HUES48 (cell line): Measurements from ENCODE around the gene LMO4.

ENCODE experiments used
- H3K27ac ChIP-seq: one replicate; pipeline ENCODE4 v1.7.0; 2013; ENCODE audit warnings: low read depth, low read length, inconsistent platforms
- H3K27me3 ChIP-seq: 2 replicates; pipeline ENCODE4 v1.6.1; 2013; ENCODE audit warnings: mild to moderate bottlenecking, low read length; ENCODE audit not compliant: control insufficient read depth, insufficient read depth
- H3K36me3 ChIP-seq: 2 replicates; pipeline ENCODE4 v1.6.1; 2013; ENCODE audit warnings: low read length; ENCODE audit not compliant: control insufficient read depth, insufficient read depth
- H3K4me1 ChIP-seq: 2 replicates; pipeline ENCODE4 v1.6.1; 2013; ENCODE audit warnings: mild to moderate bottlenecking, low read length; ENCODE audit not compliant: control insufficient read depth, insufficient read depth
- H3K4me3 ChIP-seq: 2 replicates; pipeline ENCODE4 v1.5.1; 2013; ENCODE audit warnings: mild to moderate bottlenecking, low read depth, low read length
- H3K9ac ChIP-seq: 2 replicates; pipeline ENCODE4 v1.6.1; 2013; ENCODE audit warnings: mild to moderate bottlenecking, low read depth, low read length, moderate library complexity
- H3K9me3 ChIP-seq: 2 replicates; pipeline ENCODE4 v1.6.1; 2013; ENCODE audit warnings: low read length; ENCODE audit not compliant: control insufficient read depth, insufficient read depth

The LMO4 gene

GRCh38 chr1:87392248-87393192 is 63.8 kb downstream of the LMO4 start:
- H3K27ac ChIP-seq = no peak overlapping the region

GRCh38 chr1:87393445-87394085 is 64.9 kb downstream of the LMO4 start:
- Histone ChIP-seq H3K27ac (no peak overlapping the region), H3K4me1 (no peaks in the 10 kb centered on the region), H3K9ac (no peak overlapping the region), H3K4me3 (no peak overlapping the region), H3K9me3 (no peaks in the 10 kb centered on the region), H3K36me3 (no peaks in the 10 kb centered on the region), H3K27me3 (no peaks in the 10 kb centered on the region)

More at GRCh38 chr1:87392248-87393192, 63.8 kb downstream of the LMO4 start:
- no peak overlapping the region for H3K4me3 ChIP-seq
- H3K9ac ChIP-seq = no peak overlapping the region
- no peaks in the 10 kb centered on the region for H3K36me3 ChIP-seq
- no peaks in the 10 kb centered on the region for H3K4me1 ChIP-seq
- no peaks in the 10 kb centered on the region for H3K27me3 ChIP-seq
- H3K9me3 ChIP-seq = no peaks in the 10 kb centered on the region

GRCh38 chr1:87394513-87394912 is 65.8 kb downstream of the LMO4 start:
- no peaks in the 10 kb centered on the region for H3K36me3 ChIP-seq

GRCh38 chr1:87394982-87395381 is 66.3 kb downstream of the LMO4 start:
- Histone ChIP-seq H3K9ac (no peak overlapping the region), H3K4me3 (no peak overlapping the region), H3K36me3 (no peaks in the 10 kb centered on the region), H3K27ac (no peak overlapping the region), H3K9me3 (no peaks in the 10 kb centered on the region), H3K27me3 (no peaks in the 10 kb centered on the region), H3K4me1 (no peaks in the 10 kb centered on the region)

More at GRCh38 chr1:87394513-87394912, 65.8 kb downstream of the LMO4 start:
- Histone ChIP-seq H3K27ac (no peak overlapping the region), H3K9ac (no peak overlapping the region), H3K27me3 (no peaks in the 10 kb centered on the region), H3K4me3 (no peak overlapping the region), H3K9me3 (no peaks in the 10 kb centered on the region), H3K4me1 (no peaks in the 10 kb centered on the region)
